ENCODE results near the gene TRAPPC10. TPM values are rescaled to one million over a fixed set of nuclear protein-coding genes. Genes with fewer than 3 reads are reported as not detected.

The TRAPPC10 gene
- total RNA-seq, 2 donors from 2014 or later = 14.4 to 38.9 TPM

GRCh38 chr21:44038063-44038462, 26.0 kb downstream of the TRAPPC10 start:
- WGBS = 94% methylated on average over 14 of the region's 14 CpGs
- no peak for DNase-seq (ENCODE audit: low spot score)
- Histone ChIP-seq H3K4me1 (replicated peaks) (no peaks in the 10 kb centered on the region), H3K27me3 (replicated peaks; ENCODE audit: insufficient read depth) (no peaks in the 10 kb centered on the region), H3K27ac (no peak overlapping the region), H3K36me3 (peaks cover 0 to 4% of the 10 kb centered on the region in 2 donors), H3K9me3 (no peaks in the 10 kb centered on the region), H3K4me3 (no peak overlapping the region)
- TF ChIP-seq CTCF (IDR thresholded peaks at IDR 0.05) = no peak
- no peak for TF ChIP-seq POLR2A (IDR thresholded peaks at IDR 0.05)
- no peak for TF ChIP-seq POLR2AphosphoS5 (IDR thresholded peaks at IDR 0.05)
- intact Hi-C loops (cut with DNase I) = no loop called here

GRCh38 chr21:44039828-44040227, 27.7 kb downstream of the TRAPPC10 start:
- H3K4me3 ChIP-seq = no peak overlapping the region
- TF ChIP-seq POLR2AphosphoS5 (IDR thresholded peaks at IDR 0.05) (no peak), CTCF (IDR thresholded peaks at IDR 0.05) (no peak), POLR2A (IDR thresholded peaks at IDR 0.05) (no peak)
- DNase-seq (ENCODE audit: low spot score) = no peak
- H3K36me3 ChIP-seq = peaks cover 0 to 4% of the 10 kb centered on the region in 2 donors
- no peak overlapping the region for H3K27ac ChIP-seq
- H3K4me1 ChIP-seq (replicated peaks) = no peaks in the 10 kb centered on the region
- H3K27me3 ChIP-seq (replicated peaks; ENCODE audit: insufficient read depth) = no peaks in the 10 kb centered on the region
- WGBS = 80% methylated on average over 5 of the region's 5 CpGs
- no peaks in the 10 kb centered on the region for H3K9me3 ChIP-seq
- intact Hi-C loops (cut with DNase I) = no loop called here

- intact Hi-C loops (cut with DNase I) = no loop called here
- Histone ChIP-seq H3K4me1 (replicated peaks) (no peaks in the 10 kb centered on the region), H3K4me3 (no peak overlapping the region), H3K27me3 (replicated peaks; ENCODE audit: insufficient read depth) (no peaks in the 10 kb centered on the region), H3K36me3 (no peaks in the 10 kb centered on the region), H3K9me3 (no peaks in the 10 kb centered on the region), H3K27ac (no peak overlapping the region)
- 91% methylated on average over 6 of the region's 6 CpGs for WGBS
- TF ChIP-seq POLR2A (IDR thresholded peaks at IDR 0.05) (no peak), CTCF (IDR thresholded peaks at IDR 0.05) (no peak), POLR2AphosphoS5 (IDR thresholded peaks at IDR 0.05) (no peak)
- no peak for DNase-seq (ENCODE audit: low spot score)
Measured at GRCh38 chr21:44043613-44044012, 31.5 kb downstream of the TRAPPC10 start.

GRCh38 chr21:44046734-44047133, 34.6 kb downstream of the TRAPPC10 start:
- DNase-seq (ENCODE audit: low spot score) = no peak

More at GRCh38 chr21:44046734-44047133, 34.6 kb downstream of the TRAPPC10 start:
- Histone ChIP-seq H3K4me1 (replicated peaks) (peaks cover 2% of the 10 kb centered on the region), H3K27ac (no peak overlapping the region), H3K9me3 (no peaks in the 10 kb centered on the region), H3K36me3 (no peaks in the 10 kb centered on the region), H3K27me3 (replicated peaks; ENCODE audit: insufficient read depth) (no peaks in the 10 kb centered on the region), H3K4me3 (no peak overlapping the region)
- WGBS = 93% methylated on average over 18 of the region's 18 CpGs
- TF ChIP-seq CTCF (IDR thresholded peaks at IDR 0.05) = no peak
- TF ChIP-seq POLR2A (IDR thresholded peaks at IDR 0.05) = no peak
- TF ChIP-seq POLR2AphosphoS5 (IDR thresholded peaks at IDR 0.05) = no peak
- intact Hi-C loops (cut with DNase I) = no loop called here
